Astrocyte (in vitro differentiated cells and primary cell): ENCODE data around the gene IRX3.

Experiments used
- CTCF ChIP-seq: IDR thresholded peaks from 2 replicates; pipeline ENCODE4 v1.5.1; 2011; ENCODE audit warnings: low read depth, mild to moderate bottlenecking, inconsistent platforms, low read length, moderate library complexity; ENCODE audit not compliant: insufficient read depth
- EZH2 ChIP-seq: IDR thresholded peaks from 2 replicates; pipeline ENCODE4 v1.6.1; 2012; ENCODE audit warnings: mild to moderate bottlenecking, low read length, inconsistent platforms; ENCODE audit not compliant: insufficient read depth

DNA sequence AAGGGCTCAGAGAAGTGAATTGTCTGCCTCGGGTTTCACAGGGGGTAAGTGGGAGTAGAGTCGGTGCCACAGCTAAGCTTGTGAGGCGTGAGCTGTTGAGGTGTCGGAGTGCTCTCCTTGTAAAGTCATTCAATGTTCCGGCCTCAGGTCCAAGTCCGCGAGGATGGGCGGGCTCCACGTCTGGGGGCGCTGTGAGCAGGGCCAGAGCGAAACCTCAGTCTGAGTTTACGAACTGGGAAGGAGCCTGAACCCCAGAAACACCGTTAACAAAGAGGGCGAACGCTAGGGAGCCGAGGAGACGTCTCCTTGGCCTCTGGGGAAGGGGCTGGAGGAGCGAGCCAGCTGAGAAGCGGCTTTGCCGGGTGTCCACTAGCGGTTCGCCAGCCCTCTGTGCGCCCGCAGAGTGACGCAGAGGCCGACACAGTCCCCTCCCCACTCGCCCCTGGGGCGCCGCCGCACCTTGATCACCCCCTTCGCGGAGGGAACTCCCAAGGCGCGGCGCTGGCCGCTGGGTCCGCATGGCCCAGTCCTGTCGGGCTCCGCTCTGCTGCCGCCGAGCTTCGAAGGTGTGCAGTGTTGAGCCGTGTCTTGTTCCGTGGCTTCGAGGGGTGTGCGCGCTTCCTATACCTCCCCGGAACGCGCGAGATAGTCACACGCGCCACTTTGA lies 4.9 kb downstream of the IRX3 start:
- TF ChIP-seq CTCF = no peak
- peak; percentile 6 for TF ChIP-seq EZH2
